IPS-15b (cell line): ENCODE measurements around the gene TDRD10.

Source experiments
- H3K27me3 ChIP-seq: one replicate; pipeline ENCODE4 v1.6.1; 2013; ENCODE audit warnings: low read length; ENCODE audit not compliant: control insufficient read depth, insufficient read depth
- H3K36me3 ChIP-seq: one replicate; pipeline ENCODE4 v1.6.1; 2013; ENCODE audit warnings: low read length; ENCODE audit not compliant: control insufficient read depth, insufficient read depth
- H3K4me1 ChIP-seq: one replicate; pipeline ENCODE4 v1.6.1; 2013; ENCODE audit warnings: mild to moderate bottlenecking, low read length; ENCODE audit not compliant: control insufficient read depth, insufficient read depth
- H3K4me3 ChIP-seq: one replicate; pipeline ENCODE4 v1.5.1; 2013; ENCODE audit warnings: low read depth, low read length
- H3K9ac ChIP-seq: one replicate; pipeline ENCODE4 v1.6.1; 2013; ENCODE audit warnings: low read depth, mild to moderate bottlenecking, low read length
- H3K9me3 ChIP-seq: one replicate; pipeline ENCODE4 v1.6.1; 2013; ENCODE audit warnings: mild to moderate bottlenecking, low read length; ENCODE audit not compliant: control insufficient read depth, insufficient read depth

Gene TDRD10, protein sequence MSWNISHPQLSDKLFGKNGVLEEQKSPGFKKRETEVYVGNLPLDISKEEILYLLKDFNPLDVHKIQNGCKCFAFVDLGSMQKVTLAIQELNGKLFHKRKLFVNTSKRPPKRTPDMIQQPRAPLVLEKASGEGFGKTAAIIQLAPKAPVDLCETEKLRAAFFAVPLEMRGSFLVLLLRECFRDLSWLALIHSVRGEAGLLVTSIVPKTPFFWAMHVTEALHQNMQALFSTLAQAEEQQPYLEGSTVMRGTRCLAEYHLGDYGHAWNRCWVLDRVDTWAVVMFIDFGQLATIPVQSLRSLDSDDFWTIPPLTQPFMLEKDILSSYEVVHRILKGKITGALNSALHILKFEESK

DNA sequence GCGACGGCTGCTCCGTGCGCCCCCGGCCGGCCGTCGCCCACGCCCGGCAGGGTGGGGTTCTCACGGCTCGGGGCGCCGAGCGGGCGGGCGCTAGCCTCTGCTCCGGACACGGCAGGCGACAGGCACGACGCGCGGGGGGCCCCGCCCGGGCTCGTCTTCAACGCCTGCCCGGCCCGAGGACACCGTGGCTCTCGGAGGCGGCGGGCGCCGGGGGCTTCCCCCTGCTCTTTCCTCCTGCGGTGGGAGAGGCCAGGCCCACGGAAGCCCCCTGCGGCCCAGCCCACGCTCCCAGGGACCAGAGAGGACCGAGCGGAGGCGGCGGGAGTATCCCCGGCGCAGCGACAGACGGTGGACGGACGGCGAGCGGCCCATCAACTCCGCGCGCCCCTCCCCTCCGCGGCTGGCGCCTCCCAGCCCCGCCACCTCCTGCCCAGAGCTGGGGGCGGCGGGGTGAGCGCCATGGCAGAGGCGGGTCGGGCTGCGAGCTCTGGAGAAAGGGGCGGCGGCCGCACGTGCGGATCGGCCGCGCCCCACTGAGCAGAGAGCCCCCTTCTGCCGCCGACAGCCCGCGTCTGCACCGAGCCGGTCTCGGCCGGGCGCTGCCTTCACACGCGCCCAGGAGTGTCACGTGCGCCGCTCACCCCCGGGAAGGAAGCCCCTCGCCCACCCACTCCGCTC is at the start of gene TDRD10, which contains the start of gene SHE:
Gene TDRD10 (plus strand): TSS at position 154 of the 678 bp plus-strand sequence. CDS start 4,685 bp downstream, outside the sequence.
Gene SHE (minus strand): TSS at position 347 of the 678 bp plus-strand sequence. CDS start 386 bp downstream, outside the sequence.
- peaks cover 69% of the 10 kb centered on the region for H3K27me3 ChIP-seq
- H3K9ac ChIP-seq = peak within 1 kb of the TSS; percentile 37
- H3K9me3 ChIP-seq = peaks cover 4% of the 10 kb centered on the region
- peak within 1 kb of the TSS; percentile 53 for H3K4me3 ChIP-seq
- no peaks in the 10 kb centered on the region for H3K36me3 ChIP-seq
- no peaks in the 10 kb centered on the region for H3K4me1 ChIP-seq

DNA sequence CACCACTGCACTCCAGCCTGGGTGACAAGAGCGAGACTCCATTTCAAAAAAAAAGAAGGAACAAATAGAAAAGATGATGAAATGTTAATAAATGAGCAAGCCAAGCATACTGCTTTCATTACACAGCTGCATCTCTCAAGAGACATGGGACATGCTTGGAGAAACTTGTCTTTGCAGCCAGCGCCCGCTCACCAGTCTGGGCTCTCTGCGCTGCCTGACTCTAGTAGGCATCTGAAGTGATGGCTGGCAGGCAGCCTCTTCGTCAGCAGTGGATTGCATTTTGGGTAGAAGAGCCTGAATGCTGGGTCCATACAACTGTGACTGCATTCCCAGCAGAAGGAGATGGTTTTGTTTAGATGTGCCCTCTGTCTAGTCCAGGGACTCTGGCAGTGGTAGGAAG is 48.9 kb upstream of the TDRD10 start:
- no peaks in the 10 kb centered on the region for H3K4me1 ChIP-seq

DNA sequence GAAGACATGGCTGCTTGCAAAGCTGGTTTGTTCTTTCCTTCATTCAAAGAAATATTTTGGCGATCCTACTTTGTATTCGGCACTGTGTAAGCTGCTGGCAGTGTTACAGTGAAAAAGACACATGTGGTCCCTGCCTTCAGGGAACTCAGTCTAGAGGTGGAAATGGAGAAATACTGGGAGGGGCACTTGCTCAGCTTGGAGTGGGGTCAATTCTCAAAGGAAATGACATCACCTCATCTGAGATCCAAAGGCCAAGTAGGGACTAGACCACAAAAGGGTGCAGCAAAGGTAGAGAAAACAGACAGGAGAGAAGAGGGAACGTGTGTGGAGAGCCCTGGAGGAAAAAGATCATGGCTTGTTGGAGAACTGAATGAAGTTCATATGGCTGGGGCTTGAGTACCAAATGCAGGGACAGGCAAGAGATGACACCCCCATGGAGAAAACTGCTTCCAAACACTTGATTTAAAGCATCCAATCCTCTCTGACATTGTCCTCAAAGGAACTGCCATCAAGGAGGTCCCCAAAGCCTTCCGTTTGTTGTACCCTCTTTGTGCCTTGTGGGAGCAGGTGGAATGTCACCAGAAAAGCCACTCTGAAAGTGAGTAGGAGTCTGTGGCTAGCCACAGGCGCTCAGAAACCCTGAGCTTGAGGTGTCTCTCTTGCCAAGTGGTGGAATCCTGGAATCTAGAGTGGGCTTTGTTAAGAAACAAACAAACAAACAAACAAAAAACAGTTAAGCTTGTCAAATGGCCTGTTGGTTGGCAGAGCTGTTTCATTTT is 48.3 kb upstream of the TDRD10 start:
- no peak overlapping the region for H3K9ac ChIP-seq
- no peaks in the 10 kb centered on the region for H3K4me1 ChIP-seq
- H3K4me3 ChIP-seq = no peak overlapping the region
- H3K27me3 ChIP-seq = no peaks in the 10 kb centered on the region
- no peaks in the 10 kb centered on the region for H3K9me3 ChIP-seq
- H3K36me3 ChIP-seq = no peaks in the 10 kb centered on the region

More for the DNA sequence above, 48.9 kb upstream of the TDRD10 start:
- no peaks in the 10 kb centered on the region for H3K27me3 ChIP-seq
- H3K36me3 ChIP-seq = no peaks in the 10 kb centered on the region
- H3K9ac ChIP-seq = no peak overlapping the region
- H3K4me3 ChIP-seq = no peak overlapping the region
- H3K9me3 ChIP-seq = no peaks in the 10 kb centered on the region

DNA sequence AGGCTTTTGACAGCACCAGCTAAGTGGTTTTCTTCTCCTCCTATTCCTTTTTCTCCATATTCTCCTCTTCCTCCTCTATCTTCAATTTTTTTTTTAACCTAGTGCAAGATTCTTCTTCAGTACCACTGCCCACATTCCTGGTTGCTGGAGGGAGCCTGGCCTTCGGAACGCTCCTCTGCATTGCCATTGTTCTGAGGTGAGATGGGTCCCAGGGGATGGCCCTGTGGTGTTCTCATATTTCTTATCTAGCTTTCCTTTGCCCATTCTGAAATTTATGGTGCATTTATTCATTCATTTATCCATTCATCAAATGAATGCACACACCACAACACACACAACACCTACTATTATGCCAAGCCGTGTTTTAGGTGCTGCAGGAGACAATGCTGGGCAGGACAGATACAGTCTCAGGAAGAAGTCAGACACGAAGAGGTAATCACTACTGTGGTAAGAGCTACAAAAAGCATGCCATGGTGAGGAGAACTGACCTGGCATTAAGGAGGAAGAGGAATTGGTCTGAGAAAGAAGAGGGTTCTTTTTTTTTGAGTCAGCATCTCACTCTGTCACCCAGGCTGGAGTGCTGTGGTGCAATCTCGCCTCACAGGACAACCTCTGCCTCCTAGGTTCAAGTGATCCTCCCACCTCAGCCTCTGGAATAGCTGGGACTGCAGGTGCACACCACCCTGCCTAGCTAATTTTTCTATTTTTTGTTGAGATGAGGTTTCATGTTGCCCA is 47.5 kb upstream of the TDRD10 start:
- no peaks in the 10 kb centered on the region for H3K4me1 ChIP-seq
- H3K4me3 ChIP-seq = no peak overlapping the region
- no peaks in the 10 kb centered on the region for H3K36me3 ChIP-seq
- no peaks in the 10 kb centered on the region for H3K9me3 ChIP-seq
- no peak overlapping the region for H3K9ac ChIP-seq
- no peaks in the 10 kb centered on the region for H3K27me3 ChIP-seq

DNA sequence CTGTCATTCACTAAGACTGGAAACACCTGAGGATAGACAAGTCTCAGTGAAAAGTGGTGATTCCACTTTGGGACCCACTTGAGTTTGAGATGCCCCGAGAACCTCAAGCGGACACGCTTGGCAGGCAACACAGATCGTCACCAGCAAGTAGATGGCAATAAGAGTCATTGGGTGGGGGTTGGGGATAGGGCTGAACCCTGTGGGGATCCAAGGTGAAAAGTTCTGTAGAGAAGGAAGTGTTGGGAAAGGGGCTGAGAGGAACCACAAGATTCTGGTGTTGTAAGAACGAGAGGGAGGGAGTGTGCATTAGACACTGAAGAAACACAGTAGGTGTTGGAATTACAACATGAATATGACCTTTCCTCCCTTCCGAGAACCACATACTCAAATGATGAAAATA is 45.4 kb upstream of the TDRD10 start:
- no peak overlapping the region for H3K4me3 ChIP-seq
- no peaks in the 10 kb centered on the region for H3K9me3 ChIP-seq
- H3K9ac ChIP-seq = no peak overlapping the region
- H3K27me3 ChIP-seq = no peaks in the 10 kb centered on the region
- H3K4me1 ChIP-seq = no peaks in the 10 kb centered on the region
- H3K36me3 ChIP-seq = no peaks in the 10 kb centered on the region

DNA sequence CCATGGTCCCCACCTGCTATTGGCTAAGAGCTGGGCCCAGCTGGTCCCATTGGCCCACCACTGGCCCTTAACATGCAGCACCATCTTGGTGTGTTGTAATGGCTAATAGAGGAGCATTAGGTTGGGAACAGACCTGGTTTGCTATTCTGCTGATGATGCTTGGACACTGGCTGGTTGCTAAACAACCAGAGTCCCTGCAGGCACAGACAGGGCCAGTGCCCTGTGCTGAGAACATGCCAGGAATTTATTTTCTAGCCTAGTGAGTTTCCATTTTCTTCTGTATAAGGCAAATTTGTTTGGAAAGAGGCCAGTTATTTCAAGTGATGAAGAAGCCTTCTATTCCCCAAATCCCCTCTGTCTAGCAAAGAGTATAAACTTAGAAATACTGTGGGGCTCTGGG is 42.9 kb upstream of the TDRD10 start:
- Histone ChIP-seq H3K4me3 (no peak overlapping the region), H3K9me3 (no peaks in the 10 kb centered on the region), H3K4me1 (no peaks in the 10 kb centered on the region), H3K36me3 (no peaks in the 10 kb centered on the region), H3K9ac (no peak overlapping the region), H3K27me3 (no peaks in the 10 kb centered on the region)

DNA sequence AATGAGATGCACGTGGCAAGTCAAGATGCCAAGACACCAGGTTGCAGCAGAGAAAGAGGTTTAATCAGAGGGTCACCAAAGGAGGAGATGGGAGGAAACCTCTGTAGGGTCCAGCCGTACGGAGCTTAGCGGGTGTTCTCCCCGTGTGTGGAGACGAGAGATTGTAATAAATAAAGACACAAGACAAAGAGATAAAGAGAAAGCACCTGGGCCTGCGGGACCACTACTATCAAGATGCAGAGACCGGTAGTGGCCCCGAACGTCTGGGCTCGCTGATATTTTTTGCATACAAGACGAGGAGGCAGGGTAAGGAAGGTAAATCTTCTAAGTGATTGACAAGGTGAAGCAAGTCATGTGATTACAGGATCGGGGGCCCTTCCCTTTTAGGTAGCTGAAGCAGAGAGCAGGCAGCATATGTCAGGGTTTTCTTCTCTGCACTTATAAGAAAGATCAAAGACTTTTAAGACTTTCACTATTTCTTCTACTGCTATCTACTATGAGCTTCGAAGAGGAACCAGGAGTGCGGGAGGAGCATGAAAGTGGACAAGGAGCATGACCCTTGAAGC is 41.2 kb upstream of the TDRD10 start:
- Histone ChIP-seq H3K4me3 (no peak overlapping the region), H3K36me3 (no peaks in the 10 kb centered on the region), H3K27me3 (no peaks in the 10 kb centered on the region), H3K9ac (no peak overlapping the region), H3K9me3 (no peaks in the 10 kb centered on the region), H3K4me1 (peaks cover 2% of the 10 kb centered on the region)

DNA sequence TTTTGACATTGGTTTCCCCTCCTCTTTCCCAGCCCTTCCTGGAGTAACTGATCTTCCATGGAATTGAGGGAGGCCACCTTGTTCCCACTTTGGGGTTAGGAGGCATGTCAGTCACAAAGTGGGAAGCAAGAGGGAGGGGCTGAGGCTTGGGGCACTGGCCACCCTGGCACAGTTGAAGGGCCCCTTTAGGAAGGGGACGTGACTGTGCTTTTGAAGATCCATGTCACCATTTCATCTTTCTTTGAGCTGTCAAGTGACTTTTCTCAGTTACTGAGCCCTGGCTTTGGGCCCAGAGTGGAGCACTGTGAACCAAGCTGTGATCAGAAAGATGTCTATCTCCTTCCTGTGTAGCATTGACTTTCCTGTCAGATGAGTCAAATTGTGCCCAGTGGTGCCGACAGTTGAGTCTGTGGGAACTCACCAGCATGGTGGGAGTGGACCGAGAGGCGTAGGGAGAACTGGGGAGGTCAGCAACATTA is 38.5 kb upstream of the TDRD10 start:
- H3K36me3 ChIP-seq = no peaks in the 10 kb centered on the region
- H3K9me3 ChIP-seq = no peaks in the 10 kb centered on the region
- H3K4me3 ChIP-seq = no peak overlapping the region
- H3K9ac ChIP-seq = no peak overlapping the region
- H3K4me1 ChIP-seq = peaks cover 7% of the 10 kb centered on the region
- H3K27me3 ChIP-seq = no peaks in the 10 kb centered on the region

DNA sequence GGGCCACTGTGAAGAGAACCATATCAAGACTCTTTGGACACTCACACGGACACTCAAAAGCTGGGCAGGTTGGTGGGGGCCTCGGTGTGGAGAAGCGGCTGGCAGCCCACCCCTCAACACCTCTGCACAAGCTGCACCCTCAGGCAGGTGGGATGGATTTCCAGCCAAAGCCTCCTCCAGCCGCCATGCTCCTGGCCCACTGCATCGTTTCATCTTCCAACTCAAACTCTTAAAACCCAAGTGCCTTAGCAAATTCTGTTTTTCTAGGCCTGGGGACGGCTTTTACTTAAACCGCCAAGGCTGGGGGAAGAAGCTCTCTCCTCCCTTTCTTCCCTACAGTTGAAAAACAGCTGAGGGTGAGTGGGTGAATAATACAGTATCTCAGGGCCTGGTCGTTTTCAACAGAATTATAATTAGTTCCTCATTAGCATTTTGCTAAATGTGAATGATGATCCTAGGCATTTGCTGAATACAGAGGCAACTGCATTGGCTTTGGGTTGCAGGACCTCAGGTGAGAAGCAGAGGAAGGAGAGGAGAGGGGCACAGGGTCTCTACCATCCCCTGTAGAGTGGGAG is 36.3 kb upstream of the TDRD10 start:
- Histone ChIP-seq H3K9me3 (no peaks in the 10 kb centered on the region), H3K27me3 (no peaks in the 10 kb centered on the region), H3K36me3 (no peaks in the 10 kb centered on the region), H3K9ac (no peak overlapping the region), H3K4me1 (peaks cover 7% of the 10 kb centered on the region), H3K4me3 (no peak overlapping the region)

DNA sequence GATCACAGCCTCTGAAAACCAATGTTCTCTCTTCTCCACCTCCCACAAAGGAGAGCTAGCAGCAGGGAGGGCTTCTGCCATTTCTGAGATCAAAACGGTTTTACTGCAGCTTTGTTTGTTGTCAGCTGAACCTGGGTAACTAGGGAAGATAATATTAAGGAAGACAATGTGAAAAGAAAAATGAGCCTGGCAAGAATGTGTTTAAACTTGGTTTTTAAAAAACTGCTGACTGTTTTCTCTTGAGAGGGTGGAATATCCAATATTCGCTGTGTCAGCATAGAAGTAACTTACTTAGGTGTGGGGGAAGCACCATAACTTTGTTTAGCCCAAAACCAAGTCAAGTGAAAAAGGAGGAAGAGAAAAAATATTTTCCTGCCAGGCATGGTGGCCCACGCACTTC is 35.8 kb upstream of the TDRD10 start:
- Histone ChIP-seq H3K9ac (no peak overlapping the region), H3K4me3 (no peak overlapping the region), H3K36me3 (no peaks in the 10 kb centered on the region)

More for the DNA sequence above, 35.8 kb upstream of the TDRD10 start:
- Histone ChIP-seq H3K4me1 (peaks cover 7% of the 10 kb centered on the region), H3K9me3 (no peaks in the 10 kb centered on the region), H3K27me3 (no peaks in the 10 kb centered on the region)
